Activated CD8-positive, alpha-beta memory T cell treated with anti-CD3 and anti-CD28 coated beads, Interleukin-2, amount 50 U/mL, for 48 hours (primary cell): ENCODE measurements around the gene FLII.

Source experiments
- DNase-seq: peaks from one replicate; pipeline ENCODE4 v3.0.0-alpha.2; 2020

Gene FLII

DNA sequence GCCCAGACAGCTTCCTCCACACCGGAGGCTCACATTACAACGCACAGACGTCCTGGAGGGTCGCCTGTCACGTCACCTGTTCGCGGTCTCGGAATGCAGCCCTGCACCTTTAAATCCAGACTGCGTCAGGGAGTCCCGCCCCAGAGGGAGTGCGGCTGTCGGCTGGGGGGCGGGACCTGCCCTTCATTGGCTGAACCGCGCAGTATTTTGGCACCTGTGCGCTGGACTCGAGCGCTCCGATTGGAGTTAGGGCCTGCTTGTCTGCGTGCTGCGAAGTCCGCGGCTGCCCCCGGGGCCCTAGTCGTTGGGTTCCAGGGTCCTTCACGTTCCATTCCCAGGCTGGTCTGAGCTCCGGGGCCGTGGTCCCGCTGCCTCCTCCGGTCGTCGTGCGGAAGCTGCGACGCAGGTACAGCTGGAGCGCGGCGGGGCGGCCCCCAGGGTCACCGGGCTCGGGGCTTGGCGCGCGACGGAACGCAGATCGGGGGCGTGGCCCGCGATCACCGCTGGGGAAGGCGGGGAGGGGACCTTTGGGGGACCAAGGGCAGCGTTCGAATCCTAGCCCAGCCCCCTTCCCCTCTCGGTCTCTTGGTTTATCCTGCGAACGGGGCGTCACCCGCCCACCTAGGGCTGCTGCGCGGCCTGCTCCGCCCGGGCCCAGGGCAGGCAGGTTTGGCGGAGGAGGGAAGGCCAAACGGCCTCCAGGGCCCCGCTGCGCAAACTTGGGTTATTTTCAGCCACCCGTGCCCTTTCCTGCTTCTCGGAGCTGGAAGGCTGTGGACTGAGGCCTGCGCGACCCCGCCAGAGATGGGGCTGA lies 2.0 kb upstream of the FLII start, which contains the start of gene MIEF2:
Gene MIEF2, plus strand, starts transcription at position 331 of the 814 bp plus-strand sequence. CDS start 2,059 bp downstream, outside the sequence.
- peak; percentile 94 for DNase-seq

DNA sequence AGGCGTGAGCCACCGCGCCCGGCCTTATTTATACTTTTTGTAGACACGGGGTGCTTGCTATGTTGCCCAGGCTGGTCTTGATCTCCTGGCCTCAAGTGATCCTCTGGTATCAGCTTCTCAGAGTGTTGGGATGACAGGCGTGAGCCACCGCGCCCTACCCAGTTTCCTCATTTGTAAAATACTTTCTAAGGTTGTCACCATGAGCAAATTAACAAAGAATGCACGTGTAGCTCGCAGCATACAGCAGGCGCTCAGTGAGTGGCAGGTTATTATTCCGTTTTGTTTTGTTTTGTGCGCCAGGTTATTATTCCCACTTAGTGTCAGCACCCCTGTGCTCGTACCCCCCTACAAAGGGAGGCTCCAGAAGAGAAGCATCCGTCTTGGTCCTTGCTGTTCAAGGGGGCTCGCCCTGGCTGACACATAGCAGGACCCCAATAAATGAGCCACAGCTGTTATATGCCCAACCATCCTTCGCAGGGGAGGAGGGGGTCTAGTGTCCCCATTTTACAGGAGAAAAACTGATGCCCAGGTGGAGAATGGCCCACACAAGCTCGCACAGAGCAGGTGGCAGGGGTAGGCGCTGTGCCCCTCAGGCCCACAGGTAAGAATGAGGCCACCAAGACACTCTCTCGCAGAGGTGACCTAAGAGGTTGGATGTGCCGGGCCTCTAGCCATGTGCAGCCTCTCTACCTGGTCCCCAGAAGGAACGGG lies 1.2 kb upstream of the FLII start:
- DNase-seq = no peak

DNA sequence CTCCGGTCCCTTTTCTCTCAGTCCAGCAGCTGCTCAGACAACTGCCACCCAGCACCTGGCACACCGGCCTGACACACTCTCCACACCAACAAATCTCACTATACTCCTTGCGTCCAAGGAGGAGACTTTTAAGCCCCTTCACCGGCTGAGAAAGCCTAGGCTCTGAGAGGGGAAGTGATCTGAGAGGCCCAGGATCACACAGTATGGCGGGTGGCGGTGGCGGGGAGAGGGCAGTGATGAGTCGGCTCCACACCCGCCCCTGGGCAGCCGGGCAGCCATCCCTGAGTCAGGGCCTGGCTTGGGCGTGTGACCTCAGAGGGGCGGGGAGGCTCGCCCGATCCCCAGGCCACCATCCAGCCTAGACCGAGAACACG lies 569 bp downstream of the FLII start:
- peak; percentile 80 for DNase-seq

DNA sequence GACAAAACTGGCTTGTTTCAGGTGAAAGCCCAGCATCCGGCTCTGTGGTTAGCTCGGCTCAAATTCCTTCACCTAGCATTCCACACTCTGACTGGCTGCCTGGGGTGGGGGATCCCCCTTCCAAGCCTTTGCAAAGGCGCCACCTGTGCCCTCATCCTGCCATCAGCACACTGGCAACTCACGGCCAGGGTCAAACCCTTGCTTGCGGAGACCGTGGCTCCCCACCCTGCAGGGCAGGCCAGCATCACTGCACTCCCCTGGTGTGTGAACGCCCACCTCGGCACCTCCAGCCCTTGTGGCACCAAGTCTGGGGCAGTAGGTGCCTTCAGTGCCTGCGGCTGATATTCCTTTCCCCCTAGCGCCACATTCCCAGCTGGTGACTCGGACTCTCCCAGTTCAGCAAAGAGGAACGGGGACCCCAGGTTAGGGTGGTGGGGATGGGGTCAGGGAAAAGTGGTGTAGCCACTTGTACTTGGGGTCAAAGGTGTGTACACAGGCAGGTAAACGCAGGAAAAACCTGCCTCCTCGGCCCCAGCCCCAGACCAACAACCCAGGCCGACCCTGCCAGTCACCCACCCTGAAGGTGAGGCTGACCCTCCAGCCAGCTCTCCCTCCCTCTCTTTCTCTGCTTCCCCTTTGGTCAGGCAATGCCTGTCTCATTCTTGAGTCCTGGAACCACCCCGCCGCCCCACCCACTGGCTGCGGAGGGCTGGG lies 1.1 kb downstream of the FLII start:
- DNase-seq = no peak

DNA sequence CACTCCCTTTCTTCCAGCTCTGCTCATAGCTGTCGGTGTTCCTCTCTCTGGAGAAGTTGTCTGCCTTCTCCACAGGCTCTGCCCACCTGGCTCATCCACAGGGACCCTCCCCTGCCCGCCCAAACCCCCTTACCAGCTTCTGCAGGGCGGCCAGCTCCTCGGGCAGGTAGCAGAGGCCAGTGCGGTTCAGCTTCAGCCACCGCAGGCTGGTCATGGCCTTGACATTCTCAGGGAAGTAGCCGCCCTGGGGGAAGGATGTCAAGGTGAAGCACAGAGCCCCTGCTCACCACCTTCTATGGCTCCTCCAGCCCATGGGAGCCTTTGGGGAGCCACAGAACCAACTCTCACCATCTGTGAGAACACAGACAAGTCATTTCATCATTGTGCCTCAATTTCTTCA lies 1.8 kb downstream of the FLII start:
- DNase-seq = no peak

DNA sequence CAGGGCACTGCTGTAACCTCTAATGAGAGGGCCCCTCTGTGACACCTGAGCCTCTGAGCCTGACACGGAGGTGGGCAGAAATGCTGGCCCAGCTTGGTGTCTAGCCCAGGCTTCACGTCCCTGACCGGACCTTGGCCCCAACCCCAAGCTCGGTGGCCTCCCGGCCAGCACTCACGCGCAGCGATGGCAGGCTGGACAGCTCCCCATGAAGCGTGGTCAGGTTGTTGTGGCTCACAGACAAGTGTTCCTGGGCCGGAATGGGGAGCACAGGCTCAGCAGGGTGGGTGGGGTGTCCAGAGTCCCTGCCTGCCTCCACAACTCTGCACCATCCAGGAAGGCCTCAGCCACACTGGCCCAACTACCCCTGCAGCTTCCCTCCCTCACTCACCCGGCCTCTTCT lies 2.2 kb downstream of the FLII start:
- DNase-seq = no peak

DNA sequence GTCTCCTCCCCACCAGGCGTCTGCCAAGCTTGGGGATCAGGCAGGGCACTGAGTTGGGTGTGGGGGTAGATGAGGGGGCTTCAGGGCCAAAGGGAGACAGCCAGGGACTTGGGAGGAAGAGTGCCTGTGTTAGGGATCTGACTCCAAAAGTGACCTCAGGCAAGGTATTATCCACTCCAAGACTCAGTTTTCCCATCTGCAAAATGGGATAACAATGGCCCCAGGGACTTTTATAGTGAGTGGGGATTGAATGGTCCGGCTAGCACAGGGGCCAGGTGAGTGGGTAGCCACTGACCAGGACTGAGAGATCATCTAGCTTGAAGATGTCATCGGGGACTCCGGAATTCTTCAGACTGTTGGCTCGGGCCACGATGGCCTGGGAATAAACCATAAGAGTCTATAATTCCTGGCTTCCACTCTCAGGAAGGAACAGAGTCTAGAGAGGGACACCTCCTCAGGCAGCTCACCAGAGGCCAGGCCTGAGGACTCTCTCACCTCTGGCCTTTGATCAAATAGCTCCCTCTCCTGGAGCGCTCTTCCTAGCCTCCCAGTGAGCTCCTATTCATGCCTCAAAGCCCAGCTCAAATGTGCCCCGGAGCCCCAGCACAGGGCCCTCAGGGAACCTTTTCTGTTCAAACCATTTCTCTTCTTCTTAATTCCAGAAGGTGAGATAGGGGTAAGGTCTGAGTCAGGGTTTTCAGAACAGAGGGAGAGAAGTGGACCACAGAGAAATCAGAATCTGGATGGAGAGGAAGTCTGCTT lies 3.5 kb downstream of the FLII start:
- DNase-seq = no peak

DNA sequence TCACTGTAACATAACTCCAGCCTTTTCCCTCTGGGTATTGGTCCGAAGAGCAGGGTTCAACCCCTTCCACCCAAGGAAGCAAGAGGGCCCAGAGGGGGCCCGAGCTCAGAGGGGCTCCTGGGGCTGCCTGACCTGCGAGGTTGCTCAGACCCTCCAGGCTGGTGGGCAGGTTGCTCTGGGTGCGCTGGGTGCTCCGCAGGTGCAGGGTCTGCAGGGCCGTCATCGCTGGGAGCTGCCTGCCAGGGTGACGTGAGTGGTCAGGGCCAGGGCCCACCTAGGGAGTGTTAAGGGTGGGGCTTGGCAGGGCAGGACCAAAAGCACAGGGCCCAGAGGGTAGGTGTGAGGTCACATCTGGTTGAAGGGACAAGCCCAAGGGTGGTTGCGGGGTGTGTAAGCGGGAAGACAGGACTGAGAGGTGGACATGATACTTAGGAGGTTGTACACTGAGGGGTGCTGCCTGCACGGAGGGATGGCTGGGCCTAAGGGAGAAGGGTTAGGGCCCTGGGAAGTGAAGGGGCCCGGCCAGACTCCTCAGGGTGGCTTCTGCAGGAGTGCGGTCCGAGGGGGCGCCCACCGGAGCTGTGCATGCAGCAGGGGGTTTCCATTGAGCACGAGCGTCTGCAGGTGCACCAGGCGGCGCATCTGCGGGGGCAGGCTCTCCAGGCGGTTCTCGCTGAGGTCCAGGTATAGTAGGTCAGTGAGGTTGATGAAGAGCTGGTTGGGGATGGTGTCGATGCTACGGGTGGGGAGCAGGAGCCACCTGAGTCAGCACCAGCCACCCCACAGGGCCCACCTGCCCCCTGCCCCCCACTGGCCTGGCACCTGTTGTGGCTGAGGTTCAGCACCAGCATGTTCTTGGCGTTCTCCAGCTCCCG lies 4.4 kb downstream of the FLII start:
- DNase-seq = no peak

DNA sequence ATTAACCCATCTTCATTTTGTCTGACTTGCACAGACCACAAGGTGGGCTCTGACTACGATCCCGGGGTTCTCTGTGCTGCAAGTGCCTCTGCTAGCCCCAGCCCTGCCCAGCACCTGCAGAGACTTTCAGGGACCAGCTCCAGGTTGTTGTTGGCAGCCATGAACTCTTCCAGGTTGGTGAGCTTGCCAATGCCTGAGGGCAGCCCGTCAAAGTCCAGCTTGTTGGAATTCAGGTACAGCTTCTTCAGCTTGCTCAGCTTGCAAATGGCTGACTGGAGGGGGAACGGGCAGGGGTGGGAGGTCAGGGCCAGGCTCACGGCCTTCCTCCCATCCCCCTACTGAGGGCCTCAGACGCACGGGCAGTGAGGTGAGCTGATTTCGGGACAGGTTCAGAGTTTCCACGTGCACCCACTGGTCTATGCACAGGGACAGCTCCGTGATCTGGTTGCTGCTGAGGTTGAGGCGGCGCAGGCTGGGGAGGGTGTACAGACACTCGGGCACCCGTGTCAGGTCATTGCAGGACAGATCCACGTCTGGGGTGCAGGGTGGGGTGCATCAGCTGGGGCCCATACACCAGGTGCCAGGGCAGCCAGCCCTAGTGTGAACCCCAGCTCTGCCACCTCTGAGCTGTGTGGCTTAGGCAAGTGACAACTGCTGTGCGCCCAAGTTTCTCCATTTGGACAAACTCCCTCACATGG lies 5.2 kb downstream of the FLII start:
- DNase-seq = no peak

DNA sequence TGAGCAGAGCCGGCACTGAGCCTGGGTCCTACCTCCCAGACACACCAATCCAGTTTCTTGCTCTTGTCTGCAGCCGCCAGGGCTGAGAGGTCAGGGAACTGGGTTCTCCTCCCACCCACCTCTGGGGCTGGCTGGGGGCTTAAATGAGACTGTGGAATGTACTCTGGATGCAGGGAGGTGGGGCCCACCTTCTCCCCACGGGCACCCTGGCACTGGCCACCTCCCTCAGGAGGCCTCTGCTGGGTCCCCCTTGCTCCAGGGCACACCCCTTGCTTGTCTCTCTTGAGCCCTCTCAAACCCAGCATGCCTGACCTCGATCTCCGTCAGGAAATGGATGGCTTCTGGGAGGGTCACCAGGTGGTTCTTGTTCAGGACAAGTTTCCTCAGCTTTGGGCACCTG lies 6.4 kb downstream of the FLII start:
- DNase-seq = no peak

DNA sequence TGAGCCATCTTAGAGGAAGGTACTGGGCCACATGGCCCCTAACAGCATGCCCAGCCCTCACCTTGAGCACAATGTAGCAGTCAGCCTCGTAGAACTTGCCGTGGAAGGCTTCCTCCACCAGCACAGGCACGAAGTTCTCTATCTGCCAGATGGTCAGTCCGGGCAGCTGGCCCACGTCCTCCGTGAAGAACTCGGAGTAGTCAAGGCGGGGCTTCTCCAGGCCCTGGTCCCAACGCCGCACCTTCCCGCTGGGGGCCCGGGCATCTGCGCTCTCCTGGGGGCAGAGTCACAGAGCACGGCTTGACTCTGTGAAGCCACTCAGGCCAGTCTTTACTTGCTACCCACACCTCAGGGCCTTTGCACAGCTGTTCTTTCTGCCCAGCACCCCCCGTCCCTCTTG lies 7.3 kb downstream of the FLII start:
- DNase-seq = no peak

DNA sequence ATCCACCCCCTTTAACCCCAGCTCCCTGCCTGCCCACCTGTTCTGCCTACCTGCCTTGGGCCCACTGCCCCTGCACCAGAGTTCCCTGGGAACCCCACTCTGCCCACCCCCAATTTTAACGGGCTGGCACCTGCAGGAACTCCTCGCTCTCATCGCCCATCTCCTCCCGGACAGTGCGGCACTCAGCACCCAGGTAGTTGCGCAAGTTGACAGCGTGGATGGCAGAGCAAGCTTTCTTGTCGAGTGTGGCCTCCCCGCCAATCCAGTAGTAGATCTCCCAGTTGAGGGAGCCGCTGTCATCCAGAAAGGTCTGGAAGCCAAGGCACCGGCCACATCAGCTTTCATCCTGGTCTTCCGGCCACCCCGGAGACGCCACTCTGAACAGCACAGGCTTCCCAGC lies 7.8 kb downstream of the FLII start:
- DNase-seq = no peak

DNA sequence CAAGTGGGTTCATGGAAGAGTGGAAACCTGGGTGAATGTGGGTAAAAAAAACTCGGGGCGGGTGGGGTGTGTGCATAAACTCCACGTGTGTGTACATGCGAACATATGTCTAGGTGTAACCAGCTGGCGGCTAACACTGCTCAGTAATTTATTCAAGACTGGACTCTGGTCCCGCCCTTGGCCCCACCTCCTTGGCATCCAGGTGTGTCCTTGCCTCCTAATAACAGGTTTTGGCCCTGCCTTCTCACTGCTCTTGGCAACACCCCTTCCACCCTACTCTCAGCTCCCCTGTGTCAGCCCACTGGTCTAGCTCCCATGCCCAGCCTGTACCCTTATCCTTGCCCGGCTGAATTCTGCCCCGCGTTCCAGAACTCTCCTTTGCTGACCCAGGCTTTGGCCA lies 8.3 kb downstream of the FLII start:
- no peak for DNase-seq

DNA sequence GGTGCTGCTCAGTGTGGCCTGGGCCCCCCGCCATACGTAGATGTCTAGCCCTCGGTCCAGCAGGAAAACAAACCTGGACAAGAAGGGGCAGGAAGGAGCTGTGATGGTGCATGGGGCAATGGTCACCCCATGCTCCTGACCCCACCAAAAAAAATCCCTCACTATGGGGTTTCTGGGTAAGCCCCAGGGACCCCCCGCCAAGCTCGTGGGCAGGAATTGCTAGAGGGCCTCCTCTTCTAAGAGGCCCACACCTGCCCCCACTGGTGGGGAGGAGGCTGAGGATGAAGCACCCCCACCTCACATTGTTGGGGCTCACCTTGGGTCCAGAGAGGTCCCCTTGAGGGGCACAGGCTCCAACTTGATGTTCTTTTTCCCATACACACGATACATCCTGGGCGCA lies 9.7 kb downstream of the FLII start:
- DNase-seq = no peak

DNA sequence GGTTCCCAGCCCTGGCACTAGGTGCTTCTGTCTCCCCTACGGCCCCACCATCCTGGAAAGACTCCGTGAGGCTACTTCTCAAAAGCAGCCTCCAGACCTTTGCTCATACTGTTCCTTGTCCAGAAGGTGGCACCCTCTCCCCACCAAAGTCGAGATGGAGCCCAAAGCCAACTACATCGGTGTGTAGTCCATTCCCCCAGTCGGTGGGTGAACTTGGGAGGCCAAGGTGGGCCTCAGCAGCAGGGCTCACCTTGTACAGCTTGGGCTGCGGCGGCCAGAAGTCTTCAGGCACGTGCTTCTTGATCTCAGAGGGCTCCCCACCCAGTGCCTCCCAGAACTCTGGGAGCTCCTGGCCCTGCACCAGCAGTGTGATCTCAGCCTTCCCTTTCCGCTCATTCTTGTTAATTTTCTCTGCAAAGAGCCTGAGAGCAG lies 10.2 kb downstream of the FLII start:
- peak; percentile 76 for DNase-seq

DNA sequence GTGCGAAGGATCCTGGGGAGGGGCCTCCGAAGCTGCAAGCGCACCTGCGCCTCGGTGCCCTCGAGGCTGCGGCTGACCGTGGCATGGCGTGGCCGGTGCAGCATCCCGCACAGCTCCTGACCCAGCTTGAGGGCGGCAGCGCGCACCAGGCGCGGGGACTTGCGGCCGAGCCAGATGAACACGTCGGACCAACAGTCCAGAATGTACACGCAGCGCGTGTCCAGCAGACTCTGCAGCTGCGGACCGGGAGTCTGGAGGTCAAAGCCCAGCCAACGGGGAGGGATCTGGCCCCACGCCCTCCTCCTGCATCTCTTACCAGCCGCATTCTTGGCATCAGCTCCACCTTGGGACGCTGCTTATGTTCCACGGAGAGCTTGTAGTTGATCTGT lies 10.9 kb downstream of the FLII start:
- no peak for DNase-seq

DNA sequence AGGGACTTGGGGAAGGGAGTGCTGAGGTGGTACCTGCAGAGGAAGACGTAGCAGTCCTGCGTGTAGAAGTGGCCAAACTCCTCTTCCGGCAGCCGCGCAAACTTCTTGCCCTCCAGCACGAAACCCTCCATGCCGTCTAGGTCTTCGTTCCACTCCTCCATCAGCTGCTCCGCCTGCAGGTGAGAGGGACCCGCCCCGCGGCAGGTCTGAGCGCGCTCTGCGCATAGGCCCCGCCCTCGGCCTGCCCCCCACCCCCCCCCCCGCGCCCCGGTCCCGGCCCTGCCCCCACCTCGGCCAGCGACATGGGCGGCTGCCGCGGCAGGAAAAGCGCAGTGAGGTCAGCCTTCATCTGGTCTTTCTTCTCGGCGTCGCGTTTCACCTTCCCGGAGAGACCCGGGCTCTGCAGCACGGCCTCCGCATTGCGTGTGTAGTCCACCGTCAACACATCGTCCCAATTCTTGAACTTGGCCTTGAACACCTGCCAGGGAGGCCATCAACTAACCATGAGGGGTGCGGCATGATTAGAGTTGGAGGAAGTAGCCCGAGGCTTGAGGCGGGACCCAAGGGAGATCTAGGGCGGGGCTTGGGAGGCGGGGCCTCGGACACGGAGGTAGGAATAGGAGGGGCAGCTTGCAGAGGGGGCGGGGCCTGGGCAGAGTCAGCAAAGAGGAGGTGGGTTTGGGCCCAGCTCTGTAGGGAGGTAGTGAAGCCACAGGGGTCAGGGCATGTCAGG lies 11.5 kb downstream of the FLII start:
- DNase-seq = peak; percentile 74

DNA sequence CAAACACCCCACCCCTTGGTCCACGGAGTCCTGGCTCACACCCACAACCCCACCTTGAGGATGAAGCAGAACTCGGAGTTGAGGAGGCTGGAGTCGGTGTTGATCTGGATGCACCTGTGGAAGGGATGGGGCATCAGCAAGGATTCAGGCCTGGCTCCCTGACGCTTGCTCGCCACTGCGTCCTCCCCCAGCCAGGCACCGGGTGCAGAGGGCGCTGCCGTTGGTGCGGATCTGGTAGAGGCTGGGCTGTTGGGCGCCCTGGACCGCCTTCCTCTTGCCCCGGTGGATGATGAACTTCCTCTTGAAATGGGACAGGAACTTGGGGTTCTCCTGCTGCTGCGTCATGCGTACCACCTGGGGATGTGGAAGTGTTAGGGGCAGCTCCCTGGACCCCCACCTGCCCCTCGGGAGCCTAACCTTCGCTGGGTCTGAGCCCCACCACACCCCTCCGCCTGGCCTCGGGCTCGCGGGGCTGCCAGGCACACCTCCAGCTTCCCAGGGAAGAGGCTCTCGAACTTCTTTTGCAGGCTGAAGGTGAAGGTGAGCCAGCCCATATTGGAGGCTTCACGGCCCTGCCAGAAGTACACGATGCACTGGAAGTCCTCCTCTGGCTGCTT lies 12.3 kb downstream of the FLII start:
- no peak for DNase-seq

DNA sequence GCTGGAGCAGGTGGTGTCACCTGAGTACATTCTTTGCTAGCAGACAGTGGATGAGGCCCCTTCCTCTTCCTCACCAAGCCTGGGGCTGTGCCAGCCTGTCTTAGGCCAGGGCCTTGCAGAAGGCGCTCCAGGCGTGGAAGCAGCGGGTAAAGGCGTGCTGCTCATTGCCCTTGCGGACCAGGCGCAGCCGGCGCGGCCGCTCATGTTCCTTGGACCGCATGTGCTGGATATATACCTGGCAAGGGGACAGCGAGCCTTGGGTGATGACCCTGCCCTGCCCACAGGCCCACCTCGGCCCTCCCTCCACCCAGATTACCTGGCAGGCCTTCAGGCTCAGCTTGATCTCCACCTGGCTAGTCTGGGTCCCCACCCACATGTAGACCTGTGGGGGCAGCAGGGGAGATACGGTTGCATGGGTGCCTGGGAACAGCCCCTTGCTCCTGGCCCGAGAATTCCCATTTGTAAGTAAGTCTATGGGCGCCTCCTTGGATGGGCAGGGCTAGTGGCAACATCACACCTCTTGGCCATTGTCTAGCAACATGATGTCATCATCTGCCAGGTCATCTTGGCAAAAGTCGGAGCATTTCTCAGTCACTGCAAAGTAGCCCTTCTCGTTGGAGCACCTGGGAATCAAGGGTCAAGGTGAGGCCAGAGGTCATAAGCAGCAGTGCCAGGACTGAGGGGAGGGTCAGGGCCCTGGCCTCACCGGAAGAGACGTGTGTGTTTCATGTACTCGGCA lies 13.3 kb downstream of the FLII start:
- no peak for DNase-seq
